HG02884 (cell line): ENCODE measurements around the gene LIPA.
"Not testable (repeated sequence)": the region's sequence is repeated elsewhere in the genome, so short reads cannot be mapped to it uniquely, and the experiment has no call there.

Experiments used
- ATAC-seq: cut with Tn5 transposase; IDR thresholded peaks from one replicate; pipeline ENCODE4 v1.9.1; 2021; ENCODE audit warnings: mild to moderate bottlenecking, moderate library complexity; ENCODE audit not compliant: unreplicated experiment

LIPA gene

GRCh38 chr10:89213191-89213808 lies 38.3 kb downstream of the LIPA start:
- no peak for ATAC-seq

- no peak for ATAC-seq
Observed at GRCh38 chr10:89210794-89211425, 40.7 kb downstream of the LIPA start.

- no peak for ATAC-seq
Observed at GRCh38 chr10:89209718-89210117, 41.9 kb downstream of the LIPA start.

GRCh38 chr10:89207801-89208551 lies 43.6 kb downstream of the LIPA start:
- no peak for ATAC-seq

- ATAC-seq = peak; percentile 47
Observed at GRCh38 chr10:89207181-89207800, 44.3 kb downstream of the LIPA start, which contains the start of gene CH25H. CH25H (minus strand) TSS chr10:89207317; CDS start chr10:89207292, 25 bp downstream.

- ATAC-seq = peak; percentile 42
Observed at GRCh38 chr10:89206402-89207180, 45.0 kb downstream of the LIPA start.

GRCh38 chr10:89204621-89205185 lies 46.9 kb downstream of the LIPA start:
- no peak for ATAC-seq

- no peak for ATAC-seq
Observed at GRCh38 chr10:89203237-89203636, 48.3 kb downstream of the LIPA start.

GRCh38 chr10:89202033-89202425 lies 49.5 kb downstream of the LIPA start:
- no peak for ATAC-seq

- ATAC-seq = no peak
Observed at GRCh38 chr10:89201345-89202032, 50.1 kb downstream of the LIPA start.

GRCh38 chr10:89197473-89197872 lies 54.1 kb downstream of the LIPA start:
- no peak for ATAC-seq

GRCh38 chr10:89191301-89191700 lies 60.3 kb downstream of the LIPA start:
- not testable (repeated sequence) for ATAC-seq

GRCh38 chr10:89189211-89189734 lies 62.3 kb downstream of the LIPA start:
- no peak for ATAC-seq

- ATAC-seq = no peak
Observed at GRCh38 chr10:89185658-89186057, 65.9 kb downstream of the LIPA start.

- no peak for ATAC-seq
Observed at GRCh38 chr10:89184638-89185037, 66.9 kb downstream of the LIPA start.

GRCh38 chr10:89183571-89183970 lies 68.0 kb downstream of the LIPA start:
- no peak for ATAC-seq

GRCh38 chr10:89182894-89183293 lies 68.7 kb downstream of the LIPA start:
- ATAC-seq = no peak

GRCh38 chr10:89175816-89176215 lies 75.8 kb downstream of the LIPA start:
- no peak for ATAC-seq

GRCh38 chr10:89173075-89173474 lies 78.5 kb downstream of the LIPA start:
- ATAC-seq = no peak

GRCh38 chr10:89171996-89172395 lies 79.6 kb downstream of the LIPA start:
- ATAC-seq = no peak
